Epithelial cell of proximal tubule (primary cell): ENCODE results near the gene JPH3. TPM values are rescaled to one million over a fixed set of nuclear protein-coding genes. Genes with fewer than 3 reads are reported as not detected.
"Not testable (repeated sequence)": the region's sequence is repeated elsewhere in the genome, so short reads cannot be mapped to it uniquely, and the experiment has no call there.

Experiments used
- DNase-seq: peaks from one replicate; pipeline ENCODE4 v3.0.0-alpha.2; 2011; ENCODE audit warnings: low read depth
- H3K4me3 ChIP-seq: 2 replicates; pipeline ENCODE4 v1.5.1; 2011; ENCODE audit warnings: low read depth, mild to moderate bottlenecking, low read length
- total RNA-seq: library from RNA; depleted of rRNA; stranded (reverse); fragments of >200 nt; gene quantifications from 2 replicates; pipeline ENCODE4 v1.2.3, GENCODE V29; 2015
- TF ChIP-seq, protein P1 (sequence below): conservative IDR thresholded peaks from 2 replicates; pipeline ENCODE4 v1.5.1; 2012; ENCODE audit warnings: low read depth, mild to moderate bottlenecking, low read length

Gene JPH3
- total RNA-seq, 1 donor from 2014 or later: 0.40 TPM

DNA sequence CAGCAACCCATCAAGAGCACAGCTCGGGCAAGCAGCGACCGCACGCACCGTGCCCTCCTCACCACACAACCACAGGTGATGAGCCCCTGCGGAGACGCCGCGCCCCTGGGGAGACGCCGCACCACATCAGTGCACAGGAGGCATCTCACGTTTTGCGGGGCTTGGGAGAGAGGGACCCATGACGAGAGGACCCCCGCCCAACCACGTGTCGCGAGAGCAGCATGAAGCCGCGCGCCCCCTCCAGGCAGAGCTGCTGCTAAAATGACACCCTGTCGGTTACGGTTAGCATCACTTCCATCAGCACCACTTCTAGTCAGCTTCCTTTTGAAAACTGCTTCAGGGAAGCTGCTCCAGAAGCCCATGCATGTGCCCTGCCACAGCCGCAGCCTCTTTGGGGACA lies 118.1 kb downstream of the JPH3 start:
- no peak overlapping the region for H3K4me3 ChIP-seq
- TF ChIP-seq, protein P1, sequence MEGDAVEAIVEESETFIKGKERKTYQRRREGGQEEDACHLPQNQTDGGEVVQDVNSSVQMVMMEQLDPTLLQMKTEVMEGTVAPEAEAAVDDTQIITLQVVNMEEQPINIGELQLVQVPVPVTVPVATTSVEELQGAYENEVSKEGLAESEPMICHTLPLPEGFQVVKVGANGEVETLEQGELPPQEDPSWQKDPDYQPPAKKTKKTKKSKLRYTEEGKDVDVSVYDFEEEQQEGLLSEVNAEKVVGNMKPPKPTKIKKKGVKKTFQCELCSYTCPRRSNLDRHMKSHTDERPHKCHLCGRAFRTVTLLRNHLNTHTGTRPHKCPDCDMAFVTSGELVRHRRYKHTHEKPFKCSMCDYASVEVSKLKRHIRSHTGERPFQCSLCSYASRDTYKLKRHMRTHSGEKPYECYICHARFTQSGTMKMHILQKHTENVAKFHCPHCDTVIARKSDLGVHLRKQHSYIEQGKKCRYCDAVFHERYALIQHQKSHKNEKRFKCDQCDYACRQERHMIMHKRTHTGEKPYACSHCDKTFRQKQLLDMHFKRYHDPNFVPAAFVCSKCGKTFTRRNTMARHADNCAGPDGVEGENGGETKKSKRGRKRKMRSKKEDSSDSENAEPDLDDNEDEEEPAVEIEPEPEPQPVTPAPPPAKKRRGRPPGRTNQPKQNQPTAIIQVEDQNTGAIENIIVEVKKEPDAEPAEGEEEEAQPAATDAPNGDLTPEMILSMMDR: no peak

DNA sequence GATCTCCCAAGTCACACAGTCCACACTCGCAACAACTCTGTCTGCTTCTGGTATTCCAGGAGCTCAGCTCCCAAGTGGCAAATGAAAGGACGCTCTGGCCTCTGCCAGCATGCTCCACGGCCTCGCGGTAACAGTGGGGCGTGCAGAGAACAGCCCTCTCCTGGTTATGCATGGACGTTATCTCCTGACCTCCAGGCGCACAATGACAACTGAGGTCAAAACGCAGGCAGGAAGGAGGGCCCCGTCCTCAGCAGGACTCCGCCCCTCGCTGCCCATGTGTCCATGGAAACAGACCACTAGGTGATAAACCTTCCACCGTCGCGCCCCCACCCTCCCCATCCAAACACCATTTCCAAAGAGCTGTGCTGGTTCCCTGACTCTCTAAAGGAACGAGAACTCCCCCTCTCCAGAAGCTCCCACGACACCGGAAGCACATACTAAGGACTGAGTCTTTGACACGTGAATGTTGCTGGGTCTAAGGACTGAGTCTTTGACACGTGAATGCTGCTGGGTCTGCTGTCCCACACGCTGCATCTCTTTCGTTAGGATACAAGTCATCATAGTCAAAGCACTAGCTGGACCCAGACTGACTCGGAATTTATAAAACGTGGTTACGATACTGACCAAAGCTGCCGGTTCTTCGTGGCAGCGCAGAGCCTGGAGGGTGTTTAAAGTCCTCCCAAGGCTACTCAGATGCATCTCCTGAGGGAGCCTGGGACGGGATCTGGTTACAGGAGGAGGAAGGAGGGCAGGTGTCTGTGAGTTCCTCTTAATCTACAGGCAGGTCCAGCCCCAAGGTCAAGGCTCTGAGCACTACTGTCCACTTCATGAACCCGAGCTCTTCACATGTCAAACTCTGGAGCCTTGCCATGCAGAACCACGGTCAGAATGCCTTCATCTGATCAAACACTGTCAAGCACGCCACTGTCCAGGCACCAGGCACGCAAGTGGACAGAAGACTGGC lies 119.6 kb downstream of the JPH3 start:
- TF ChIP-seq, protein P1: no peak
- no peak for DNase-seq
- H3K4me3 ChIP-seq: no peak overlapping the region

More for the DNA sequence above, 118.1 kb downstream of the JPH3 start:
- DNase-seq: no peak

DNA sequence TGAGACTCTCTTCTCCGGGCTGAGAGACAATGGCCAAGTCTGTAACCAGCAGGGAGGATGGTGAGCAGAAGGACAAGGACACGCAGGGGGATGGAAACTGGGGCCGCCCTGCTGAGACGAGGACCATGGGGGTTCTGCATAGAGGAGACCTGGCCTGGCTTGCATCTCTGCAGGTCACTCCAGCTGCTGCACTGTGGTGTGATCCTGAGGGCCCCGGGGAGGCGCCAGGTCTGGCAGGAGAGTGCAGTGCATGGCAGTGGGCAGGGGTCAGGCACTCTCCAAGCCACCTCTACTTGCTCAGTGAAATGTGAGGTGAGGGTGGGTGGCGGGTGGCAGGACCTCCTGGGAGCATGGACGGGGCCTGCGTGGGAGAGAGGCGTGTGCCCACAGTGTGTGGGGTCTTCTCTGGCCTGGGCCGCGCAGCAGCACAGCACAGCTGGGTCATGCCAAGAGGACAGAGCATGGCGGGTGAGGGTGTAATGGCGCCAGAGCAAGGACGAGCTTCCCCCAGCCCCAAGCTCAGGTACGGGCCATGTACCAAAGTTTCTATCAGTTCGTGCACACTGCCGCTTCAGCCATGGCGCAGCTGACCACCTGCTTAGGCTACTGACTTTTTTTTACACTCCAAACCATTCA lies 120.4 kb downstream of the JPH3 start:
- TF ChIP-seq, protein P1: no peak
- H3K4me3 ChIP-seq: no peak overlapping the region
- no peak for DNase-seq

DNA sequence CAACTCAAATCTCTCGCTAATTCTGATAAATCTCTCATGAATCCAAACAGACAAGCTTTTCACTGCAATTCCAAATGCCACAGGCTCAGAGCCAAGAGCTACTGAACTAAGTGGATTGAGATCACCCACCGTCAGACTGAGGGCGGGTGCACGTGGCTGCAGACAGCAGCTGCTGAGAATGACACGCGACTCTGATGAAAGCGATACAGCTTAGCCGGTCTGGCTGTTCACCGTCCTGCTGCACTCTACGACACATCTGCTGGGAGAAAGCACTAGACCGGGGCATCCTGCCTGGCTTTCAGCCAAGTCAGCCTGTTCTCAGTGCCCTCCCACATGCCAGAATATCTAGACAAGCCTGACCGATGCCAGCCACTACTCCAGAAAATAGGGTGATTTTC lies 120.9 kb downstream of the JPH3 start:
- TF ChIP-seq, protein P1: no peak
- no peak overlapping the region for H3K4me3 ChIP-seq
- peak; percentile 94 for DNase-seq

DNA sequence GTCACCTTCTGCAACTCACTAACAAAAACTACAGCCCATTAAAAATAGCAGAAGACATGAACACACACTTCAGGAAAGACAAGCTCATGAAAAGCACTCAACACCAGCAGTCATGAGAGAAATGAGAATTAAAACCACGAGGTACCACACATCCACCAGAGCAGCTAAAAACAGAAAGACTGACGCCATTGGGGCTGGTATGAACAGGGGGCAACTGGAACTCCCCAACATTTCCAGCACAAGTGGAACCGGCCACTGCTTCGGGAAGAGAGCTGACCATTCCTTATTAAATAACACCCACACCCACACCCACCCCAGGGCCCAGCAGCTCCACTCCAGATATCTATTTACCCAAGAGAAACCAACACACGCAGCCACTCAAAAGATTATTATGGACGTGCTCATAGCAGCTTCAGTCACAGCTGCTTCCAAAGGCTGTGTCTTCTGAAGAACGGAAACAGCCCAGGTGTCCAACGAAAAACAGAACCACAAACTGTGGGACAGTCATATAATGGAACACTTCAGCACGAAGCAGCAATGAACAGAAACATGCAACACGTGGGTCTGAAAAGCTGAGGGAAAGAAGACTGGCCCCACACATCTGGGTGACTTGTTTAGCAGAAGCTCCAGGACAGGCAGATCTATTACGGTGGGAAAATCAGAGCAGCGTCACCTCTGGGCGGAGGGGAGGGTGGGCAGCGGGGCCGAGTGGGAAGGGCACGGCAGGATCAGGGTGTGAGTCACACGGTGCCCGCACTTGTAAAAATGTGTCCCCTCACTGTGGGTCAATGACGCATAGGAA lies 122.4 kb downstream of the JPH3 start:
- no peak overlapping the region for H3K4me3 ChIP-seq
- no peak for DNase-seq
- TF ChIP-seq, protein P1: no peak

DNA sequence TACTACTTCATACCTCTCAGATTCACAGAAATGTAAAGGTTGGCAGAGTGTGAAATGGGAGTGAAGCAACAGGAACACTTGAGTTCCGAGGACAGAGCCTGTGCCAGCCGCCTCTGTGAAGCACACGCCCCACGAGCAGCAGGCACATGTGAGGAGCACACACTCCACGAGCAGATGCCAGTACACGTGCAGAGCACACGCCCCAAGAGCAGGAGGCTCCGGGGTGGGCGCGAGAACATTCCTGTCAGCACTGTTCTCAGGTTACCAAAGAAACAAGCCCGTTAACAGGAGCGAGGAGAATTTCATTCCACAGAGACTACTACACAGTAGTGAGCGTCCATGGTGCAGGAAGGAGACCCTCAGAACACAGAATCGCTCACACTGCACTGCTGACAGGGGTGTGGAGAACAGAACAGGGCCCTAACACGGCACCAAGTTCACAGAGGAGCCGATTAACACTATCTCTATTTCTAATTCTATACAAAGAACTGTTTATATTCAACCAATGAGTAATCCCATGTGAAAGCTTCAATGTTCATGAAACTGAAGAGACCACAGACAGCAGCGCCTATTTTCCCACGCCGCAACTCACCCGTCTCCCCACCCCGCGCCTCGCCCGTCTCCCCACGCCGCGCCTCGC lies 123.4 kb downstream of the JPH3 start:
- no peak overlapping the region for H3K4me3 ChIP-seq
- no peak for DNase-seq
- TF ChIP-seq, protein P1: no peak

DNA sequence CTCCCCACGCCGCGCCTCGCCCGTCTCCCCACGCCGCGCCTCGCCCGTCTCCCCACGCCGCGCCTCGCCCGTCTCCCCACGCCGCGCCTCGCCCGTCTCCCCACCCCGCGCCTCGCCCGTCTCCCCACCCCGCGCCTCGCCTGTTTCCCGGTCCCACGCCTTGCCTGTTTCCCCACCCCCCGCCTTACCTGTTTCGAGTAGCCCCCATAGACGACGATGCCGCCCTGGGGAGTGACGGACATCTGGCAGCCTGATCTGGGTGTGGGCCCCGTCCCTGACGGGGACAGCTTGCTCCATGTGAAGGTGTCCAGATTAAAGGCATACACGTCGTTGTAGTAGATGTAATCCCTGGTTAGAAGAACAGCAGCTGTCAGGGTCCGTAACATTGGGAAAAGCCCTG lies 124.3 kb downstream of the JPH3 start:
- DNase-seq, H3K4me3 ChIP-seq: not testable (repeated sequence)
